ENCODE results near the gene HS6ST2.

The HS6ST2 gene

GRCh38 chrX:132743086-132743485 lies 215.3 kb downstream of the HS6ST2 start:
- DNase-seq (ENCODE audit: low read depth, low spot score) = no peak

DNA sequence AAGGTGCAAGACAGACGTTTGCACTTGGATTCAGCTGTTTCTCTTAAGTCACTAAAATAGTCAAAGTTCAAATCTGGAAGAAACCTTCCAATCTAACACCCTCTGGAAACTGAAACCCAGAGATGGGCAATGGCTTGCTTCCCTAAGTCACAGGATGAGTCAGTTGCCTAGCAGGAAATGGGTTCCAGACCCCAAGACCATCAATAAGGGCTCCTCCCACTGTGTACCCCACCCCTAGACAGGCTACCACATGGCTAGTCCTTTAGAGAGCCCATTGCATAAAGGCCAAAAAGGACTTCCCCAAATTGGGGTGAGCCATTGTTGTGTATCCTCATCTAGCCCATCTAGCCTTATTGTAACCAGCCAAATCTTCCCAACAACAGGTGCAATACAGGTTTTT lies 216.2 kb downstream of the HS6ST2 start:
- no peak for DNase-seq (ENCODE audit: low read depth, low spot score)

GRCh38 chrX:132741689-132742088 lies 216.7 kb downstream of the HS6ST2 start:
- DNase-seq (ENCODE audit: low read depth, low spot score) = no peak

DNA sequence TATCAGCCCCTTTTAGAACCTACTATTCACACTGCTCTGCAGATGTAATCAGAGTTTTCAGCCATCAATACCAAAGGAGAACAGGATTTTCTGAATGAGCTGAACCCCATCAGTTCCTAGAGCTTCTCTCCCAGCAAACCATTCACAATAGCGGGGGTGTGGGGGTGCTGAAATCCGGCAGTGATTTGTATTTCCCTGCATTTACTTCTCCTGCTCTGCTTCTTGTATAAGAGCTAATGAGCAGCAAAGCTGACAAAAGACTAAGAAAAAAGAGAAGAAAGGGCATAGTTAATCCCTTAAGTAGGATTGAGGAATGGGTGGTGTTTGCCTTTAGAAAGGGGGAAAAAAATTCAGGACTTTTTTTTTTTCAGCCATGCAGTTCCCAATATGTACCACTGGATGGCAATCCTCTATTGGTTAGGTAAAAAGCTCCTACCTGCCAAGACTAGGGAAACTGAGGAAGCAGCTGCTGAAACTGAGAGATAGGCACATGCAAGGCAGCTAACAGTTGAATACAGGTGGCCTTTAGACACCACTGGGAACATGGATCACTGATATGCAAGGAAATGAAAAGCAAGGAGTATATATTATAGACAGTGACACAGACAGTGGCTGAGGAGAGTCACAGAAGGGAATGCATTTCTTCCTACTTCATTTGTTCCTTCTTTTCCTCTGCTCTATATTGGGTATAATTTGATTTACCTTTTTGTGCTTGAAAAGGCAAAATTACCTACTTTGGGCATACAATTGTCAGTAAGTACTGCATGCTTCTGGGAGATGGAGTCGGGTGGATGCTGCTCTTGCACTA lies 217.9 kb downstream of the HS6ST2 start:
- DNase-seq (ENCODE audit: low read depth, low spot score) = peak; percentile 71

- DNase-seq (ENCODE audit: low read depth, low spot score) = peak; percentile 68
These were observed 219.5 kb downstream of the HS6ST2 start for GRCh38 chrX:132738951-132739350.

DNA sequence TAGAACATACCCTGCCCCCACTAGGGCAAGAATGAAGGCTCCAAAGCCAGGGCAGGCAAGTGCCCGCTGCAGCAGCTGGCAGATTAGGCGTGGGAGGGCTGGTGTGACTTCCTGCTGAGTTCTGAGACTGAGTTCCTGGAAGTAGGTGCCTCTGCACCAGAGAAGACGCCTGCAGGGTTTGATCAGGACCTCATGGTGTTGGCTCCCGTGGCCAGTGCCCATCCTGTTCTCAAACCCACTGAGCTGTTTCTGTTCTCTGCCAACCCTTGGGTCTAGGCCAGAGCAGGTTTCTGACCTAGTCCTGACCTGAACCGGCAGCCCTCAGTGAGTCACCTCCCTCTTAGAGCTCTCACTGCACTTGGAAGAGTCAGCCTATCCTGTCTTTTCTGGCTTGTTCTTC lies 220.7 kb downstream of the HS6ST2 start:
- DNase-seq (ENCODE audit: low read depth, low spot score) = no peak

GRCh38 chrX:132732236-132732635 lies 226.2 kb downstream of the HS6ST2 start:
- no peak for DNase-seq (ENCODE audit: low read depth, low spot score)

- DNase-seq (ENCODE audit: low read depth, low spot score) = no peak
These were observed 227.7 kb downstream of the HS6ST2 start for GRCh38 chrX:132730726-132731125.

DNA sequence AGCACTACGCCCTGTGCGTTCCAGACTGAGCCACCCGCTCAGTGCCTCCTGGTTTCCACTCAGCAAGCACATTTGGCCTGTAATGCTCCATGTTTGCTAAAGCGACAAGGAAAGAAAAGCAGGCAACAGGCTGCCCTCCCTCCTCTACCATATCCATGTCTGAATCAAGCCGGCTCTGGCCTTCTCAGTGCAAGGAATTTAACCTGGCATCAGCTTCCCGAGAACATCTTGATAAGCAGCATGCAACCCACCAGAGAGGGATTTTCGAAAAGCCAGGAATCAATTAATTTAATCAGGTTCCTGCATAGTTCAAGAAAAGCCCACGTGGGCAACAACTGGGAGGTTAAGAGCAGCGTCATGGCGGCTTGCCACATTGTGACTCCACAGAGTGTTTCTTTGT lies 228.2 kb downstream of the HS6ST2 start:
- DNase-seq (ENCODE audit: low read depth, low spot score) = no peak

- DNase-seq (ENCODE audit: low read depth, low spot score) = no peak
These were observed 230.1 kb downstream of the HS6ST2 start for GRCh38 chrX:132728296-132728695.

GRCh38 chrX:132718431-132718958 lies 239.9 kb downstream of the HS6ST2 start:
- no peak for DNase-seq (ENCODE audit: low read depth, low spot score)

- DNase-seq (ENCODE audit: low read depth, low spot score) = no peak
These were observed 242.4 kb downstream of the HS6ST2 start for GRCh38 chrX:132716006-132716405.

GRCh38 chrX:132714913-132715312 lies 243.5 kb downstream of the HS6ST2 start:
- DNase-seq (ENCODE audit: low read depth, low spot score) = no peak

- no peak for DNase-seq (ENCODE audit: low read depth, low spot score)
These were observed 246.1 kb downstream of the HS6ST2 start for GRCh38 chrX:132712350-132712749.

DNA sequence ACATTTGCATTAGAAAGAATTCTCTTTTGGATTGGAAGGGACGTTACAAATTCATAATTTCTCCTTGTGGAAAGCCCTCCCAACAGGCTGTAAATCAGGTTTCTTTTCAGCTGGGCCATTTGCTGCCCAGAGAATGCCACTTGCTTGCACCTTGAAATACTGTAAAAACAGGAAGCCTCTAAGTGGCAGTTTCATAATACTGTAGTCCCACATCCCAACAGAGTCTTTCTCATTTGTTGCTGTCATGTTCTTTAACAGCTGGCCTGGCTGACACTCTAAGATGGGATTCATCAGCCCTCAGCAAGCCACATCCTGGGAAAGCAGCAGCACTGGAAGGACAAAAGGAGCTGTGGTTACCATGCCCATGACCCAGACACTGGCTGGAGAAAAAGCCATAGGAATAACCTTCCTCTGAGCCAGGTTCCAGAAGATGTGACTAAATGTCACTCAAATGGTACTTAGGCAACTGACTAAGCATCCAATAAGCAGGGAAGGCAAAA lies 247.7 kb downstream of the HS6ST2 start:
- DNase-seq (ENCODE audit: low read depth, low spot score) = no peak

DNA sequence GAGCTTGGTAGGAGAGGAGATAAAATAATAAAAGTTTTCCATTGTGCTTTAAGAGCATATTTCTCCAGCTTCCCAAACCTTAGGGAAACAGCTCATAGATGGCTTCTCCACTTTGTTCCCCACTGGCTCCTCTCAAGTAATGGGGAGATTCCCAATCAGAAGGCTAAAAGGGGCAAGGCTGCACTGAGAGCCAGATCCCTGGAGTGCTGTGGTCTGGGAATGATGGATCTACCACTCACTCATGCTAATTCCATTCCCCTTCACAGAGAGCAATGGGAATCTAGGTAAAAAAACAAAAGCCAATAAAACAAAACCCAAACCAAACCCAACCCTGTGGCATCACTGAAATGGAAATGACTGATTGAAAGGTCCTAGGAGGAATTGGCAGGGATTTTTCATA lies 249.9 kb downstream of the HS6ST2 start:
- peak; percentile 56 for DNase-seq (ENCODE audit: low read depth, low spot score)

DNA sequence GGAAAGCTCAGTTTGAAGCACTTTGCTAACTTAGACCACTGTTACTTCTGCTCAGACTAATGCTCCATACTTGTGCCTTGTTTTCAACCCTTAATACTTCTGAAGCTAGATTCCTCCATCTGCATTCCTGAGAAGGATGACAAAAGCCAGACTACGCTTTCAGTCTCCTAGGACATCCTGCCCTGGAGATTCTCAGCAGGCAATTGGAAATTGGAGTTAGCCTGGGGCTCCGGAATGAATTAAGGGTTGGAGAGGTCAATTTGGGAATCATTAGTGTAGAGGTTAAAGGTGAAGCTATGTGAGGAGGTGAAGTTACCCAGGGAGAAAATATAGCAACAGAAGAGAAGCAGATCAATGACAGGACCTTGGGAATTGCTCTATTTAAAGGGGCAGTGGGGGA lies 253.7 kb downstream of the HS6ST2 start:
- DNase-seq (ENCODE audit: low read depth, low spot score) = peak; percentile 96

- DNase-seq (ENCODE audit: low read depth, low spot score) = peak; percentile 92
These were observed 264.0 kb downstream of the HS6ST2 start for GRCh38 chrX:132694382-132694781.

DNA sequence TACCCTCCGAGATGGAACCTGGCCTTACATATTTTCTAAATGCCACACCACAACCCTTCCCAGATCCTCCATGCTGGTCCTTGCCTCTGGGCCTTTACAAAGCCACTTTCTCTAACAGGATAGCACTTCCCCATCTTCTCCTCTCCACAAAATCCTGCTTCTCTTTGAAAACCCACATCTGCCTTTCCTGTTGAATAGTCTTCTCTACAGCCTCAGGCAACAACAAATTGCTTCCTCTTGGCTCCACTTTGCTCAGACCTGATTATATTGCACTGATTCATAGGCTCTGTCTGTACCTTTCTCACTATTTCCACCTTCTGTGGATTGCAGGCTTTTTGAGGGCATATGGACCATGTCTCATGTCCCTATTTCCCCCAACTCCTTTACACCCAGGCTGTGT lies 265.9 kb downstream of the HS6ST2 start:
- peak; percentile 66 for DNase-seq (ENCODE audit: low read depth, low spot score)

- DNase-seq (ENCODE audit: low read depth, low spot score) = no peak
These were observed 266.4 kb downstream of the HS6ST2 start for GRCh38 chrX:132692066-132692465.

- DNase-seq (ENCODE audit: low read depth, low spot score) = no peak
These were observed 268.5 kb downstream of the HS6ST2 start for GRCh38 chrX:132689612-132690563.

- no peak for DNase-seq (ENCODE audit: low read depth, low spot score)
These were observed 273.2 kb downstream of the HS6ST2 start for GRCh38 chrX:132685276-132685675.
